NCI-H774 (cell line): ENCODE measurements around the gene RPS8.
A peak's percentile ranks its signal among the peaks of the same experiment; 100 is the strongest.
"Not testable (repeated sequence)": the region's sequence is repeated elsewhere in the genome, so short reads cannot be mapped to it uniquely, and the experiment has no call there.

Source experiments
- DNase-seq: peaks from one replicate; lab custom pipeline; 2025; lab: John Stamatoyannopoulos, UW

The RPS8 gene

DNA sequence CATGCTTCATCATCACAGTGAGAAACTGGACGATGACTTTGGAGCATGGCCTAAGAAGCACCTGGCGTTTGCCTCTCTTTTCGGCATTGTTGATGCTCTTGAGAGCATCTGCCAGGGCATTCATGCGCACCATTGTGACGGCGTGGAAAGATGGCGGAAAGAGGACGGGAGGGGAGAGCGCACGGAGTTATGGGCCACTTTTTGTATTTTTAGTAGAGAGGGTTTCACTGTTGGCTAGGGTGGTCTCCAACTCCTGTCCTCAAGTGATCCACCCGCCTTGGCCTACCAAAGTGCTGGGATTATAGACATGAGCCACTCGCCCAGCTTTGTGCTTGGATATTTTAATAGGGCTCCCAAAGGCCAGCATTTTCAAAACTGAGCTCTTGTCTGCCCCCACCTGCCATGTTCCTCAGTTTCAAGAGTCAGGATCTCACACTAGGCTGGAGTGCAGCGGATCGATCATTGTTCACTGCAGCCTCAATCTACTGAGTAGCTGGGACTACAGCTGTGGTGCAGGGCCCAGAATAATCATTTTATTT is 5.3 kb downstream of the RPS8 start:
- DNase-seq: no peak

DNA sequence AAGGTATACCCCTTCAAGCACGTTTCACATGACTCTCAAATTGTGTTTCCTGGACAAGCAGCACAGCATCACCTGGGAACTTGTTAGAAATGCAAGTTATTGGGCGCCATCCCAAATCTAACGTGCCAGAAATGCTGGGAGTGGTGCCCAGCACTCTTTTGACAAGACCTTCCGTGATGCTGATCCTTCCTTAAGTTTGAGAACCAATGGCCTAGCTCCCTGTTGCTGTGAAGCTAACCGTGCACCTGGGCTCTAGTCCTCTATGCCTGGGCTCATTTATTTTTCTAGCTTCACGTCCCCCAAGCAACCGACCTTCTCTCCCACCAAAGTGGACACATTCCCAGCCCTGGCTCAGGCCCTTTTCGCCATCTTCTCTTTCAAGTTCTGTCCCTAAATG is 8.4 kb downstream of the RPS8 start:
- DNase-seq: no peak

DNA sequence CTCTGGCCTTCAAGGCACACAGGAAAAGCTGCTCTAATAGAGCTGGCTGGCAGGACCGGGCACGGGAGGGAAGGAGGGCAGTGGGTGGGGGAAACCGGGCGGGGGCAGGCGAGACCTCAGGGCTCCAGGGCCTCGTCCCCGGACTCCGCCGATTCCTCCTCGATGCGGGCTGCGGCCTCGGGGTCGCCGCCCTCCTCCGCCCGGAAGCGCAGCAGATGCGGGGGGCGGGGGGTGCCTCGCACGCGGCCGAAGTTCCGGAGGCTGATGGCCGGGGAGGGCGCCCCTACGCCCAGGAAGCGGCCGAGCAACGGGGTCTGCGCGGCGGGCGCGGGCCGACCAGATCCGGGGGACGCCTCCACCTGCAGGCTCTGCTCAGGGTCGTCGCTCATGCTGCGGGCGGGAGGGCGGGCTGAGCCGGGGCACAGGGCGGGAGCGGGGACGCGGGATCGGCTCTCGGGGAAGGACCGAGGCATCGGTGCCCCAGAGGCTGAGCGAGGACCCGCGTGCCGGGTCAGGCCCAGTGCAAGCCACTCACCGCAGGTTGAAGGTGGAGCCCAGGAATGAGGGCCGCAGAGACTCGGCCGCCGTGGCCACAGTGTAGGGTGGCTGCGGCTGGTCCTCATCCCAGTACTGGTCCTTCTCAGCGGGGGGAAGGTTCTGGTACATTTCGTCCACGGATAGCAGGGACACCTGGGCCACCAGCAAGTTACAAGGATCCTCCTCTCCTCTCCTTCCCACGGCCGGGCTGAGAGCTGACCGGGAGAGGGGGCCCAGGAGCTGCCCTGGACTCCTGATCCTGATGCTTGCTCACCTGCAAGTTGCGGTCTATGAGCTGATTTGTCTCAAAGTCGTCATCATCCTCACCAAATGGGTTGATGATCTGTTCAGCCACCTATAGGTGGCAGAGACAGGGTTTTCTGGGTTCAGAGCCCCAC is 9.0 kb downstream of the RPS8 start:
- DNase-seq: no peak

DNA sequence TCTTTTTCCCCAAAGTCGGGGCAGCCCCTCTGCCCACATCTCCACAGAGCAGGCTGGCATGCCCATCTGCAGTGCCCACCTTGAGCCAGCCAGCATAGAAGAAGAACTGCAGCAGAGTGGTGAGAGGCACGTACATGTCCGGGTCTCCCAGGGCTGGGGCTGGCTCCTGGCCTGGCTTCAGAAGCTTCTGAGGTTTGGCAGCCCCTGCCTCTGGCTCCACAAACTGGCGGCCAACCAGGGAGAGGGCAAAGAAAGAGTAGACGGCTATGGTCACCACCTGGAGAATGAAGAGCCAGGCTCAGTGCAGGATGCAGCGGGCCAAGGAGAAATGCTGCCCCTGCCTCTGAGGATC is 9.7 kb downstream of the RPS8 start:
- DNase-seq: no peak

DNA sequence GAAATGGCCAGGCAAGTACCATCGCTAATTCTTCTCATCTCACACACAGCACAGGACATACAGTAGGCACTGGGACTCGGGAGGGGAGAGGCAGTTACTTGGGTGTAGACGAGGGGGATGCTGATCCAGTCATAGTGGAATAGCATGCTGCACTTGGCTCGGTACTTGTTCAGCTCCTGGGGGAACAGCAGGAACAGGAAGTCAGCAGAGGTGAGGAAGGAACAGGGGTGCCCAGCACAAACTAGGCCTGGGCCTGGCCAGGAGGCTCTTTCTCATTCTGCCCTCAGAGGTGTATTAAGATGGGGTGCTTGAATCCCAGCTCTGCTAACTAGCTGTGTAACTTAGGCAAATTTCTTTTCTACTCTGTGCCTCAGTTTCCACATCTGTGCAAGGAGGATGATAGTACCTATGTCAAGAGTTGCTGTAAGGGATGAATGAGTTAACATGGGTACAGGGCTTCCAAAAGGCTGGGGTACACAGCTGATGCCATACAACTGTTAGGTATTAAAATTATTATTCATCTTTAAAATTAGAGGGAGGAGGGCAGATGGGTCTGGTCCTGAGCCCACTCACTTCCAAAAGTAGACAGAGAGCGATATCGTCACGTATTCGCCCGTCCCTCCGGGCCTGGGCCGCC is 10.3 kb downstream of the RPS8 start:
- no peak for DNase-seq

DNA sequence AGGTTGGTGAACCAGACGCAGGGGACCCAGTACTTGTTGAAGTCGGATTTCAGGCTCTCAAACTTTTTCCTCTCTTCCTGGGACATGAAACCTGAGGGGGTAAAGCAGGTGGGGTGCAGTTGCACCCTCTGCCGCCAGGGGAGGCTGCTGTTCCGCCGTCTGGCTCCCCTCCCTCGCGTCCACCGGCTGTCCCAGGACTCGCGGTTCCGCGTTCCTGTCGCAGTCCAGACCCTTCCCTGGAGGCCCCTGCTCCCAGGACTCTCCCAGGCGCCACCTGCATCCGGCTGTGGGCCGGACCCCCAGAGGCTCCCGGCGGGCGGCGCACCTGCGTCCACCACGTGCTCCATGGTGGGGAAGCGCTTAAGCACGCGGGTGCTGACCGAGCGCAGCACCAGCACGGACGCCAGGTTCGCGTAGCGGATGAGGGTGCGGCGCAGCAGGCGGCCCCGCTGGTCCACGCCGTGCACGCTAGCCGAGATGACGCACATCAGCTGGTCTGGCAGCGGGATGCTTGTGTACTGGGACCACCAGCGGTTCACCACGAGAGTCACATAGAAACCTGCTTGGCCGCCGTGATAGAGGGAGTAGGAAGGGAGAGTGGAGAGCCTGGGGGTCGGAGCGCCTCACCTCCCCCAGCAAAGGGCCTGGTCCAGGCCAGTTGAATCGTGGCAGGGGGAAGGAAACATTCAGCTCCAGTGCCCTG is 10.9 kb downstream of the RPS8 start:
- DNase-seq: peak; percentile 69

DNA sequence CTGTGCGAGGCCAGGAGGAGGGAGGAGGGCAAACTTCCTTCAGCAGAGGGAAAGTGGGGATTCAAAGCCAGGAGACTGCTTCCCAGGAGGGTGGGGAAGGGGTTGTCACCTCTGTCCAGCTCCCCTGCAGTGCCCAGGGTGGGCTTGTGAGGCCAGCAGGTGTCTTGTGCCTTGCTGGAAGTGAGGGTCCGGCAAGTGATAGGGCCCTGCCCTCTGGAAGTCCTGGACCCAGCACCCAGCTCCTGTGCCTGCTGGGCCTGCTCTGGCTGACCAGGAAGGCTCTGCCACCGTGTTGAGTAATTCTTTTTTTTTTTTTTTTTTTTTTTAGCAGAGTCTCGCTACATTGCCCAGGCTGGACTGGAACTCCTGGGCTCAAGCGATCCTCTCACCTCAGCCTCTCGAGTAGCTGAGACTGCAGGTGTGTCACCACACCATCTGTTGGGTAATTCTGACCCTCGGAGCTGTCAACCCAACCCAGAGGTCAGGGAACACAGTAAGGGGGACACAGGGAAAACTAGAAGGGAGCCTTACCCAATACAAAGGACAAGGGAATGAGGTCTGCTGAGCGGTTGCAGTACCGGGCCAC is 11.6 kb downstream of the RPS8 start:
- DNase-seq: no peak

DNA sequence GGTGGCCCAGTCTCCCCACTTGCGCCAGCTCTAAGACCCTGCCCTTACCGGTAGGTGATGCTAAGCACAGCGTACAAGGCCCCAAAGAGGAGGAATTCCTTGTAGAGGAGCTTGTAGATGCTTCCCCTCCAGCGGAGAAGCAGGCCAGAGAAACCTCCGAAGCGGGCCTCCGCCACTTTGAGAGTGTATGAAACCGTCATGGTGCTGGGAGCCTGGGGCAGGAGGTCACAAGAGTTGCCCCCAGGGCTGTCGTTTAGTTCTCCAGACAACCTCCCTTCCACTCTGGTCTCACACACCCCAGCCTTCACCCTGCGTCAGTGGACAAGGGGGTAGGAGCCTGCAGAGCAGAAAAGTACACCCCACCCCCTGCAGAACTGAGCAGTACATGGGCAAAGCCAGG is 12.2 kb downstream of the RPS8 start:
- DNase-seq: no peak

DNA sequence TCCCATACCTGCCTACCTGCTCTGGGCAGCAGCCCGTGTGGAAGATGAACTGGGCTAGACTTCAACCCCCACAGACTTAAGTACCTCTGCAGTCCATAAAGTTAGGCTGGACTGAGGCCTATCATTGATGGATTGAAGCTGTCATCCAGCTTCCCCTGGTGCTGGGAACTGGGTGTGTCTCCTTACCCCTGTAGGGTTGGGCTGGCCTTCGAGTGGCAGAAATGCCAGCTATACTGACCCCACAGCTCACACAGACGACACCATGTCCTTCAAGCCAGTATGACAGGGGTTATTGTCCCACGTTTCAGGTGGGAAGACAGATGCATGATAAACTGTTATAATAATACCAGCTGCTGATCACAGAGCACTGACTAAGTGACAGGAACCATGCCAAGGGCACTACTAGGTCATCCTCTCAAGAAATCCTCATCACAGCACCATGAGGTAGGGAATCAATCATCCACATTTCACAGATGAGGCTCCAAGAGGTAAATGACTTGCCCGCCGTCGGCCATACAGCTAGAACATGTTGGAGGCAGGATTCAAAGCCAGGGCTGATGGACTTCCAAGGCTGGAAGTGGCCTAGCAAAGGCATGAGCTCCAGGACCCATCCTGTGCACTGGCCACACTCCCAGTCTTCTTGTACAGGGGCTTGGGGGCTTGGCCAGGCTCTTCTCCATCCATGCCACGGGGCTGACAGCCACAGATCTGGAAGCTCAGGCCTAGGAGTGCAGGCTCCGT is 12.9 kb downstream of the RPS8 start, which contains the start of gene BEST4:
Gene BEST4 (minus strand): TSS at position 51 of the 741 bp plus-strand sequence. CDS start 465 bp downstream, outside the sequence.
- no peak for DNase-seq

DNA sequence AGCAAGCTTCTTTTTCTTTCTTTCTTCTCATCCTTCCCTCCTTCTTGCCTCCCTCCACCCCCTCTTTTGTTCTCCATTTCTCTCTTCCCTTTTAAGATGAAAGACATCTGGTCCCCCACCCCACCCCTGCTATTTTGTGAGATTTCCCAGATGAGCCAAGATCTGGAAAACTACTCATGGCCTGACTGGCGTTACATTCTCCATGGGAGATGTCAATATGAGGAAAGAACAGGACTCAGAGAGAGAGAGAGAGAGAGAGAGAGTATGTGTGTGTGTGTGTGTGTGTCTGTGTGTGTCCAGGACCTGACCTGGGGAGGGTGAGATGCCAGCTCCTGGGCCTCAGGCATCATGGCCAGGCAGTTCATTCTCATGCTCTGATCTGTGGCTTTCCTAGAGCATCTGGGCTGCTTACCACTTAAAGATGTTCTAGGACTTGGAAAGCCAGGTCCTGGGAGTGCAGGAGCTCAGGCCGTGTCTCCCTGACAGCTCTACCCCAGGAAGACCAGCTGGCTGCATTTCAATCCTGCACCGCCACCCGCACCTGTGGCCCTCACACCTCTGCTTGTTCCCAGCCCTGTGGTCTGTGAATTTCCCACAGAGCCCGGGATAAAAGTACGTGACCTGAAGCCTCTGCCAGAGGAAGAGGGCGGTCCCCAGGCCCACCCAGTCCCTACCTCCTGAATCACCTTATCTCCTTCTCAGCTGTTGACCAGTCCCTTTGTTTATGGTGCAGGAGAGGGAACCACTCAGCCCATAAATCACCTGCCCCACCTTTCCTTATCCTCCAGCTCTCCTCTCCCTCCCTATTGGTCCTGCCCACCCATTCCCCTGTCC is 15.8 kb downstream of the RPS8 start:
- DNase-seq: no peak

DNA sequence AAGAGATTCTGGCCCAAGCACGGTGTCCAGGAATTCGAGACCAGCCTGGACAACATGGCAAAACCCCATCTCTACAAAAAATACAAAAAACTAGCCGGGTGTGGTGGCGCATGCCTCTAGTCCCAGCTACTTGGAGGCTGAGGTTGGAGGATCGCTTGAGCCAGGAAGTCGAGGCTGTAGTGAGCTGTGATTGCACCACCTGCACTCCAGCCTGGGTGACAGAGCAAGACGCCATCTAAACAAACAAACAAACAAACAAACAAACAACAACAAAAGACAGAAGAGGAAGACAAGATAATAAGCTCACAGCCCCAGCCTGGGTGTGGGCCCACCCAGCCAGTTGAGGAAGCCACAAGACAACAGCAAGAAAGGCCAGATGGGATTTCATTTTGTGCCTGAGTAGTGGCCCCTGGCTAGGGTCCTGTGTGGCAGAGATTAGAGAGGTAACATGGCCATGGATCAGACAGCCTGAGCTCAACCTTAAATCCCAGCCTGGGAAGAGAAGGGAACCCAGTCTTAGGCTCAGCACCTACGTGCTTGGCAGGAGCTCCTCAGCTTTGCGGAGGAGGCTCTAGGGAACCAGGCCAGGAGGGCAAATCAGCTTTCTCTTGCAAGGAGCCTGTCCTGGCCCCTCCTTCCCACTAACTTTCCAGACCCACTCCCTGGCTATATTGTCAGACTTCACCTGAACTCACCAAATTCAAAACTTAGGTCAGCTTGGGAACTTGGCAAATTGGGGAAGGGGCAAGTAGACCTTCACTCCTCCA is 17.6 kb downstream of the RPS8 start:
- no peak for DNase-seq

DNA sequence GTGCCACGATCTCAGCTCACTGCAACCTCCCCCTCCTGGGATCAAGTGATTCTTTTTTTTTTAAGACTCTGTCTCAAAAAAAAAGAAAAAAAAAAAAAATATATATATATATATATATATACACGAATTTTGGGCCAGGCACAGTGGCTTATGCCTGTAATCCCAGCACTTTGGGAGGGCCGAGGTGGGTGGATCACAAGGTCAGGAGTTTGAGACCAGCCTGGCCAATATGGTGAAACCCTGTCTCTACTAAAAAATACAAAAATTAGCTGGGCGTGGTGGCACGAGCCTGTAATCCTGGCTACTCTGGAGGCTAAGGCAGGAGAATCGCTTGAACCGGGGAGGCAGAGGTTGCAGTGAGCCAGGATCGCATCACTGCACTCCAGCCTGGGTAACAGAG is 22.5 kb downstream of the RPS8 start:
- DNase-seq: not testable (repeated sequence)

DNA sequence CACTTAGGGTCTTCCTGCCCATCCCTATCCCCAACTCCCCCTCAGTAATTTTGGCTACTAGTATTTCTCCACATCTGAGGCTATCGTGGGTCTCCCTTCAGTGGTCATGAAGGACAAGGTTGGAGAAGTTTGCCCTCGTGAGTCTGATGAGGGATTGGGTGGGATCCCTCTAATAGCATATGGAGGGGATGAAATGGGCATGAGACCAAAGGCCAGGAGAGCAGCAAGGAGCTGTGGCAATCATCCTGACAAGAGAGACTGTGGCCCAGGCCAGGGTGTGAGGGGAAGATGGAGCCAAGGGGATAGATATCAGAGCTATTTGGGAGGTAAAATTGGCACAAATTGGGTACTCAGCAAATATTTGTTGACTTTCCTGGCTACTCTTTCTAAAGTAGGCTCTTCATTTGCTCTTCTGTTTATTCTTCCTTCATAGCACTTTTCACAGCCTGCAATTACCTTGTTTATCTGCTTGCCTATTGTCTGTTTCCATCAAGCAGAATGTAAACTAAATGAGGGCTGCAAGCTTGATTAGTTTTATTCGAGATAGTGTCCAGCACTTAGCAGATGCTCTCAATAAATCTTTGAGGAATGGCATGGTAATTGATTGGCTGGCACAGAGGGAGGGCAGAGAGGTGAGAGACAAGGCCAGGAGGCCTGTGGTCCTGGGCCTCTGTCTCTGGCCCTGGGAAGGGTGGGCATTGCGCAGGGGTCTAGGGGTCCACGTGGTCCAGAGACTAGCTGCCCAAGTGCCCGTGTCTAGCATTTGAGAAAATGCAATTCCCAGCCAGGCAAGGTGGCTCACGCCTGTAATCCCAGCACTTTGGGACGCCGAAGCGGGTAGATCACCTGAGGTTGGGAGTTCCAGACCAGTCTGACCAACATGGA is 23.4 kb downstream of the RPS8 start:
- peak; percentile 58 for DNase-seq

DNA sequence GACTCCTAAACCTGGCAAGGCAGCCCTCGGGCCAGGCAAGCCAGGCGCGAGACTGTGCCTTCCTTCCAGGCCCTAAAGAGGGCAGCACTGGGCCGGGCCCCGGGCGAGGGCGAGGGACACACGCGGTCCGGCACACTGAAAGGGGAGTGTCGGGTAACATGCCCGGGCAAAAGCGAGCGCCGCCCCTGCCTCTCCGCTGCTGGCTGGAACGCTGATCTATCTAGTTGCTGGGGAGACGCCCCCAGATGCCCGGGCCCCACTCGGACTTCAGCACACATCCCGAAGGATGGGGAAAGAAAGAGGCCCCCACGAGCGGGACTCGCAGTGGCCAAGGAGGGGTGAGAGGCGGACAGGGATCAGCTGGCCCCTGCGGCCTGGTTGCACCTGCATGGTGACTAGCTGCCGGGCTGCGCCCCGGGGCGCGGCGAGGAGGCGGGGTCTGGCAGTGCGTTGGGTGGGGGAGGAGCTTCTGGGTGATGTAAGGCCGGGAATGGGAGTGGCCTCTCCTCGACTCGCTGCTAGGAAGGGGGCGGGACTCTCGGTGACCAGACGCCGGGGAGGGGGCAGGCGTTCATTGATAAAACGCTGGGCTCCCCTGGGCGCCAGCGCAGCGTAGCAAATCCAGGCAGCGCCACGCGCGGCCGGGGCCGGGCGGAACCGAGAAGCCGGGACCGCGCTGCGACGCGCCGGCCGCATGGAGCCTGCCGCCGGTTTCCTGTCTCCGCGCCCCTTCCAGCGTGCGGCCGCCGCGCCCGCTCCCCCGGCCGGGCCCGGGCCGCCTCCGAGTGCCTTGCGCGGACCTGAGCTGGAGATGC is 24.6 kb downstream of the RPS8 start, which contains the start of gene PLK3:
Gene PLK3 (plus strand): TSS at position 608 of the 815 bp plus-strand sequence. CDS start 87 bp downstream, at position 695.
- DNase-seq: peak; percentile 99

DNA sequence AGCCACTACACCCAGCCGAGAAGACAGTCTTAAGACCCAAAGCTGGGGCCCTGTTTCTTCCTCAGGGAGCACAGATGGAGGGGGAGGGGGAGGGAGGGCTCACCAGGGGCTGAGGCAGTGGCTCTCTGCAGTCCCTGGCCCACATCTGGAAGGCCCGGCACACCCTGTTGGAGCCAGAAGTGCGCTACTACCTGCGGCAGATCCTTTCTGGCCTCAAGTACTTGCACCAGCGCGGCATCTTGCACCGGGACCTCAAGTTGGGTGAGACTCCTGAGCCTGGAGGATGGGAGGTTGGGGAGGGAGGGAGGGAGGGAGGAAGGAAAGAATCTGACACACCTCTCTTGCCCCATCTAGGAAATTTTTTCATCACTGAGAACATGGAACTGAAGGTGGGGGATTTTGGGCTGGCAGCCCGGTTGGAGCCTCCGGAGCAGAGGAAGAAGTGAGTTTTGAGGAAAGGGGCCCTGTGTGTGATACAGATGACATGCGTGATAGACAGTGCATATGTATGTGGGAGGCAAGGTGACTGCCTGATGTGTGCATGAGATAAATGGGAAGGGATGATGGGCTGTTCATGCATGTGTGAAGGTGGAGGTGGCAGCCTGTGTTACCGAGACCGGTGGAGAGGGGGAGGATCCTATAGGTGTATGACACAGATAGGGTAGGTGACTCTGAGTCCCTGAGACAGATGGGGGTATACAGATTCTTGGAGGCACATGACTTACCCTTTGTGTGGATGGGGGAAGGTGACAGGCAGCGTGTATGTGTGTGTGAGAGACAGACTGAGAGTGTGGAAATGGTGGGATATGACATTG is 26.4 kb downstream of the RPS8 start:
- no peak for DNase-seq

DNA sequence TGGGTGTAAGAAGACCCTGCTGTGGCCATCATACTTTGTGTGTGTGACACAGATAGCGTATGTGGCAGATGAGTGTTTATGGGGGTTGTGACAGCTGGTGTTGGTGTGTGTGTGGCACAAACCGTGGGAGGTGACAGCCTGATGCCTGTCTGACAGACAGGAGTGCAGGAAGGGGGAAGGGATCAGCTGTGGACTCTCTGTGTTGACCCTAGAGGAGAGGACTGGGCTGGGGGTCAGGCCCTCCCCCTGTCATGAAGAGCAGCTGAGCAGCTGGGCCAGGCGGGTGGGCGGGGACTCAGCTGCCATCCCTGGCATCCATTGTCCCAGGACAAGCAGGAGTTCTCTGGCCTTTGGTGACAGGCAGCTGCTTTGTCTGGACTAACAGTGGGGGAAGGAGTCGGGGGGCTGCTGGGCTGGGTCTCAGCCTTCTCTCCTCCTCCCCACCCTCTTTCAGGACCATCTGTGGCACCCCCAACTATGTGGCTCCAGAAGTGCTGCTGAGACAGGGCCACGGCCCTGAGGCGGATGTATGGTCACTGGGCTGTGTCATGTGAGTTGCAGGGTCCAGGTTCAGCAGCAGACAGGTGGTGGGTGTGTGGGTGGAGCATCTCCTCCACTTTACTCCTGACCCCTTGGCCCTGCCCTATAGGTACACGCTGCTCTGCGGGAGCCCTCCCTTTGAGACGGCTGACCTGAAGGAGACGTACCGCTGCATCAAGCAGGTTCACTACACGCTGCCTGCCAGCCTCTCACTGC is 27.1 kb downstream of the RPS8 start:
- no peak for DNase-seq
